ENCODE data around the gene AP2A1.
A peak's percentile ranks its signal among the peaks of the same experiment; 100 is the strongest.

Gene AP2A1

GRCh38 chr19:49855676-49856573 lies 89.1 kb downstream of the AP2A1 start:
- Mint-ChIP-seq H3K4me3 (no peak overlapping the region), H3K27ac (peak overlapping the region; percentile 49), H3K4me1 (ENCODE audit: low read depth) (peaks cover 17% of the 10 kb centered on the region), H3K9me3 (no peaks in the 10 kb centered on the region), H3K27me3 (no peaks in the 10 kb centered on the region), H3K36me3 (ENCODE audit: low read depth) (peaks cover 14% of the 10 kb centered on the region)

- Mint-ChIP-seq H3K27ac (no peak overlapping the region), H3K4me1 (ENCODE audit: low read depth) (peaks cover 17% of the 10 kb centered on the region), H3K9me3 (no peaks in the 10 kb centered on the region)
Observed at GRCh38 chr19:49856574-49857021, 89.8 kb downstream of the AP2A1 start.

More at GRCh38 chr19:49856574-49857021, 89.8 kb downstream of the AP2A1 start:
- Mint-ChIP-seq H3K36me3 (ENCODE audit: low read depth) (peaks cover 14% of the 10 kb centered on the region), H3K27me3 (no peaks in the 10 kb centered on the region), H3K4me3 (no peak overlapping the region)
